OCI-LY7 (cell line): ENCODE results near the gene ABCC10. TPM values are rescaled to one million over a fixed set of nuclear protein-coding genes. Genes with fewer than 3 reads are reported as not detected.
"Not testable (repeated sequence)": the region's sequence is repeated elsewhere in the genome, so short reads cannot be mapped to it uniquely, and the experiment has no call there.

Experiments used
- BruUV-seq: library from RNA; stranded (reverse); fragments of 400-500 nt; replicated peaks from 2 replicates; lab custom pipeline; 2021; lab: Mats Ljungman, UMichigan
- CTCF ChIA-PET: fragments of 300-600 bp; sonication (Branson Sonifier 250); formaldehyde crosslinking; loops from one replicate; lab custom pipeline; 2022; ENCODE audit warnings: antibody characterized with exemption; ENCODE audit not compliant: unreplicated experiment; lab: Charles Lee
- POLR2A ChIA-PET: fragments of 300-600 bp; sonication (Branson Sonifier 250); formaldehyde crosslinking; loops from one replicate; lab custom pipeline; 2022; ENCODE audit warnings: antibody characterized with exemption; lab: Charles Lee
- DNase-seq: peaks from one replicate; pipeline ENCODE4 v3.0.0-alpha.2; 2015; ENCODE audit warnings: low spot score
- H2AFZ ChIP-seq: fragments of 200-600 bp; sonication (generic), shearing (Covaris generic); 2 replicates; pipeline ENCODE4 v1.6.1; 2014; ENCODE audit warnings: mild to moderate bottlenecking, antibody characterized with exemption, low read length, moderate library complexity
- H3K27ac ChIP-seq: fragments of 200-600 bp; sonication (generic); 2 replicates; pipeline ENCODE4 v1.5.1; 2014; ENCODE audit warnings: mixed run types, low read depth, mild to moderate bottlenecking, moderate library complexity, low read length, inconsistent platforms; ENCODE audit not compliant: poor library complexity, severe bottlenecking
- H3K36me3 ChIP-seq: fragments of 200-600 bp; sonication (generic); 2 replicates; pipeline ENCODE4 v1.6.1; 2014; ENCODE audit warnings: mild to moderate bottlenecking, antibody characterized with exemption, low read length, moderate library complexity, mixed read lengths; ENCODE audit not compliant: insufficient read depth
- H3K4me1 ChIP-seq: fragments of 200-600 bp; sonication (generic); 2 replicates; pipeline ENCODE4 v1.5.1; 2014; ENCODE audit warnings: mild to moderate bottlenecking, low read length; ENCODE audit not compliant: insufficient read depth, poor library complexity, severe bottlenecking
- H3K4me2 ChIP-seq: fragments of 200-600 bp; sonication (generic); 2 replicates; pipeline ENCODE4 v1.6.1; 2014; ENCODE audit warnings: mild to moderate bottlenecking, low read length
- H3K4me3 ChIP-seq: fragments of 200-600 bp; sonication (generic); 2 replicates; pipeline ENCODE4 v1.5.1; 2014; ENCODE audit warnings: mild to moderate bottlenecking, low read depth, low read length; ENCODE audit not compliant: poor library complexity, severe bottlenecking
- H3K79me2 ChIP-seq: fragments of 200-600 bp; sonication (generic); 2 replicates; pipeline ENCODE4 v1.6.1; 2016; ENCODE audit warnings: low read depth, mild to moderate bottlenecking, low read length, moderate library complexity, mixed read lengths; ENCODE audit not compliant: insufficient read depth
- H3K9me2 ChIP-seq: fragments of 200-600 bp; sonication (generic); 2 replicates; pipeline ENCODE4 v1.6.1; 2016; ENCODE audit warnings: mild to moderate bottlenecking, low read length, mixed read lengths; ENCODE audit not compliant: insufficient read depth
- H3K9me3 ChIP-seq: fragments of 200-600 bp; sonication (generic); 2 replicates; pipeline ENCODE4 v1.6.1; 2014; ENCODE audit warnings: mild to moderate bottlenecking, mixed run types, low read length, mixed read lengths
- H4K20me1 ChIP-seq: fragments of 200-600 bp; sonication (generic); 2 replicates; pipeline ENCODE4 v1.6.1; 2014; ENCODE audit warnings: mild to moderate bottlenecking, antibody characterized with exemption, low read length, moderate library complexity, mixed read lengths; ENCODE audit not compliant: insufficient read depth
- EZH2phosphoT487 ChIP-seq: fragments of 200-600 bp; sonication (generic); IDR thresholded peaks from 2 replicates; pipeline ENCODE4 v1.6.1; 2018; ENCODE audit warnings: low read depth, borderline replicate concordance, mild to moderate bottlenecking, mixed run types, antibody characterized with exemption, low read length, moderate library complexity, mixed read lengths
- intact Hi-C: fragments of 100-400 bp; cut with micrococcal nuclease; formaldehyde crosslinking; loops from one replicate; pipeline ENCODE4 v1.10.0; 2022; ENCODE audit not compliant: unreplicated experiment
- total RNA-seq, 2 experiments: library from RNA; depleted of rRNA in 1 of 2; stranded (reverse); fragments of >200 nt in 1 of 2; shearing (Covaris generic) in 1 of 2; gene quantifications; 2 replicates each; pipeline ENCODE4 v1.2.3, GENCODE V29; 2014 to 2022
- TF ChIP-seq, protein P1 (sequence below): fragments of 200-600 bp; sonication (generic); conservative IDR thresholded peaks from 2 replicates; pipeline ENCODE4 v1.5.1; 2014; ENCODE audit warnings: mild to moderate bottlenecking, antibody characterized with exemption, low read length, moderate library complexity, mixed read lengths

Gene ABCC10
- total RNA-seq, 2 experiments from 2014 or later, result 11.4 to 31.1 TPM

DNA sequence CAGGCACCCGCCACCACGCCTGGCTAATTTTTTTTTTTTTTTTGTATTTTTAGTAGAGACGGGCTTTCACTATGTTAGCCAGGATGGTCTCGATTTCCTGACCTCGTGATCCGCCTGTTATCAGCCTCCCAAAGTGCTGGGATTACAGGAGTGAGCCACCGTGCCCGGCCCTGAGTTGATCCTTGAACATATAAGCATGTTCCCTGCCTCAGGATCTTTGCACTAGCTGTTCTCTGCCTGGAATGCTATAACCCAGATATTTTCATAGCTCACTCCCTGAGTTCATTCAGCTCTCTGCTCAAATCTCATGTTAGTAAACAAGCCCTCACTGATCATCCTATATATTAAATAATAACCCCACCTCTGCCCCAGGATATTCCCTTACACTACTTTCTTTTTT is 37.0 kb downstream of the ABCC10 start:
- ChIA-PET POLR2A (interaction anchor here (0.6 to 1.2 kb wide), 5 partner anchors 47 to 1836 kb away, joined by 3 to 6 read pairs (median 4); no protein-coding TSS in a partner anchor), CTCF (no interaction called here)

GRCh38 chr6:43465948-43466347 is 38.6 kb downstream of the ABCC10 start:
- no peak for DNase-seq
- TF ChIP-seq, protein P1, sequence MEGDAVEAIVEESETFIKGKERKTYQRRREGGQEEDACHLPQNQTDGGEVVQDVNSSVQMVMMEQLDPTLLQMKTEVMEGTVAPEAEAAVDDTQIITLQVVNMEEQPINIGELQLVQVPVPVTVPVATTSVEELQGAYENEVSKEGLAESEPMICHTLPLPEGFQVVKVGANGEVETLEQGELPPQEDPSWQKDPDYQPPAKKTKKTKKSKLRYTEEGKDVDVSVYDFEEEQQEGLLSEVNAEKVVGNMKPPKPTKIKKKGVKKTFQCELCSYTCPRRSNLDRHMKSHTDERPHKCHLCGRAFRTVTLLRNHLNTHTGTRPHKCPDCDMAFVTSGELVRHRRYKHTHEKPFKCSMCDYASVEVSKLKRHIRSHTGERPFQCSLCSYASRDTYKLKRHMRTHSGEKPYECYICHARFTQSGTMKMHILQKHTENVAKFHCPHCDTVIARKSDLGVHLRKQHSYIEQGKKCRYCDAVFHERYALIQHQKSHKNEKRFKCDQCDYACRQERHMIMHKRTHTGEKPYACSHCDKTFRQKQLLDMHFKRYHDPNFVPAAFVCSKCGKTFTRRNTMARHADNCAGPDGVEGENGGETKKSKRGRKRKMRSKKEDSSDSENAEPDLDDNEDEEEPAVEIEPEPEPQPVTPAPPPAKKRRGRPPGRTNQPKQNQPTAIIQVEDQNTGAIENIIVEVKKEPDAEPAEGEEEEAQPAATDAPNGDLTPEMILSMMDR, result no peak
- TF ChIP-seq EZH2phosphoT487, result no peak
- Histone ChIP-seq H3K36me3 (no peaks in the 10 kb centered on the region), H3K9me3 (no peaks in the 10 kb centered on the region), H3K9me2 (no peaks in the 10 kb centered on the region), H3K4me1 (no peaks in the 10 kb centered on the region), H3K79me2 (no peaks in the 10 kb centered on the region), H2AFZ (no peak overlapping the region), H3K27ac (no peak overlapping the region), H4K20me1 (no peaks in the 10 kb centered on the region), H3K4me3 (no peak overlapping the region), H3K4me2 (no peak overlapping the region)
- POLR2A ChIA-PET, result no interaction called here
- intact Hi-C loops, result no loop called here
- CTCF ChIA-PET, result no interaction called here
- no TSS peak for BruUV-seq

More for the DNA sequence above, 37.0 kb downstream of the ABCC10 start:
- H3K9me2 ChIP-seq, result no peaks in the 10 kb centered on the region
- H3K4me1 ChIP-seq, result no peaks in the 10 kb centered on the region
- no peak overlapping the region for H3K4me3 ChIP-seq
- H3K9me3 ChIP-seq, result no peaks in the 10 kb centered on the region
- no peak overlapping the region for H2AFZ ChIP-seq
- no peaks in the 10 kb centered on the region for H4K20me1 ChIP-seq
- intact Hi-C loops, result no loop called here
- TF ChIP-seq EZH2phosphoT487, result no peak
- TF ChIP-seq, protein P1, result no peak
- H3K4me2 ChIP-seq, result no peak overlapping the region
- no peak for DNase-seq
- no TSS peak for BruUV-seq
- H3K79me2 ChIP-seq, result no peaks in the 10 kb centered on the region
- H3K36me3 ChIP-seq, result no peaks in the 10 kb centered on the region
- H3K27ac ChIP-seq, result no peak overlapping the region

GRCh38 chr6:43467265-43467664 is 39.9 kb downstream of the ABCC10 start:
- CTCF ChIA-PET, result interaction anchor here (0.6 kb wide), 1 partner anchor 24 kb away, joined by 4 read pairs; no protein-coding TSS in a partner anchor
- DNase-seq, H3K27ac ChIP-seq, H3K4me3 ChIP-seq, H4K20me1 ChIP-seq, H3K4me1 ChIP-seq, H3K36me3 ChIP-seq, H2AFZ ChIP-seq, intact Hi-C loops, H3K9me3 ChIP-seq, H3K79me2 ChIP-seq, H3K9me2 ChIP-seq, POLR2A ChIA-PET, H3K4me2 ChIP-seq, BruUV-seq: not testable (repeated sequence)
